ENCODE measurements around the gene TFR2.

- TF ChIP-seq SNAPC5 (CRISPR knock-in tag; IDR thresholded peaks at IDR 0.05; ENCODE audit: borderline replicate concordance) = no peak
- TF ChIP-seq MAX (IDR thresholded peaks at IDR 0.05) = no peak; the same call in 1 of the 2 replicates
- TF ChIP-seq USF2 (IDR thresholded peaks at IDR 0.05; ENCODE audit: low read depth, low read length) = no peak
- no peak for TF ChIP-seq USF2 (CRISPR knock-in tag; IDR thresholded peaks at IDR 0.05; ENCODE audit: borderline replicate concordance)
- TF ChIP-seq CTCF (CRISPR knock-in tag; IDR thresholded peaks at IDR 0.05) = no peak
- peak; percentile 60; the same call in 1 of the 2 replicates for TF ChIP-seq ZNF687 (CRISPR knock-in tag; IDR thresholded peaks at IDR 0.05)
Observed at GRCh38 chr7:100642534-100642907, 1.2 kb upstream of the TFR2 start.
